Esophagus muscularis mucosa (tissue), 4 donors: ENCODE measurements around the gene ABTB2. TPM values are rescaled to one million over a fixed set of nuclear protein-coding genes. Genes with fewer than 3 reads are reported as not detected.
A peak's percentile ranks its signal among the peaks of the same experiment; 100 is the strongest.

ENCODE experiments used
- DNase-seq: peaks from one replicate; pipeline ENCODE4 v3.0.0-alpha.2; 2017; ENCODE audit errors: extremely low spot score
- H3K27ac ChIP-seq, 4 donors: fragments of 200-600 bp; sonication (generic); replicated peaks in 1 of 4; 1 replicate in 3 of 4; 2 replicates in 1 of 4; pipeline ENCODE4 v1.5.1; 2016 to 2019; ENCODE audit warnings: mild to moderate bottlenecking in 1 of 4
- H3K27me3 ChIP-seq, 4 donors: fragments of 200-600 bp; sonication (generic); one replicate each; pipeline versions ENCODE4 v1.5.1 to v1.6.0; 2016 to 2019
- H3K36me3 ChIP-seq, 4 donors: fragments of 200-600 bp; sonication (generic); one replicate each; pipeline ENCODE4 v1.5.1; 2016 to 2019
- H3K4me1 ChIP-seq, 4 donors: fragments of 200-600 bp; sonication (generic); one replicate each; pipeline ENCODE4 v1.5.1; 2016 to 2019
- H3K4me3 ChIP-seq, 4 donors: fragments of 200-600 bp; sonication (generic); 1 replicate in 2 of 4; 2 replicates in 2 of 4; pipeline ENCODE4 v1.5.1; 2016 to 2019; ENCODE audit warnings: mild to moderate bottlenecking in 4 of 4, moderate library complexity in 1 of 4
- H3K9me3 ChIP-seq, 4 donors: fragments of 200-600 bp; sonication (generic); 1 replicate in 3 of 4; 2 replicates in 1 of 4; pipeline ENCODE4 v1.5.1; 2016 to 2019
- EP300 ChIP-seq: sonication (generic); formaldehyde crosslinking; IDR thresholded peaks from one replicate; pipeline ENCODE4 v1.6.1; 2017; ENCODE audit warnings: antibody characterized with exemption
- POLR2A ChIP-seq: fragments of 450-650 bp; IDR thresholded peaks from one replicate; pipeline ENCODE4 v1.6.1; 2017; ENCODE audit warnings: antibody characterized with exemption, moderate library complexity, mild to moderate bottlenecking, low read depth
- POLR2AphosphoS5 ChIP-seq, 2 donors: sonication (generic); formaldehyde crosslinking; IDR thresholded peaks; one replicate each; pipeline ENCODE4 v1.6.1; 2017; ENCODE audit warnings: antibody characterized with exemption in 2 of 2
- WGBS: methylation state at CpG from one replicate; pipeline ENCODE4 v1.1.5; 2018; 5-methylcytosine and 5-hydroxymethylcytosine counted together
- intact Hi-C: fragments of 100-400 bp; cut with DNase I; formaldehyde crosslinking; loops from one replicate; pipeline ENCODE4 v1.15.1; 2023
- total RNA-seq, 4 donors: library from RNA; depleted of rRNA; stranded (reverse); fragments of >200 nt; gene quantifications; one replicate each; pipeline versions ENCODE4 v1.1.0 to v1.2.1, GENCODE V29; 2016
- TF ChIP-seq, protein P1 (sequence below), 3 experiments: fragments of 200-600 bp in 2 of 3; fragments of 450-650 bp in 1 of 3; sonication (generic) in 2 of 3; IDR thresholded peaks; one replicate each; pipeline ENCODE4 v1.5.1; 2017 to 2019; ENCODE audit warnings: antibody characterized with exemption in 3 of 3, mild to moderate bottlenecking in 2 of 3, moderate library complexity in 1 of 3

ABTB2 gene
- total RNA-seq, 4 donors from 2014 or later = 5.0 to 8.0 (median 7.2) TPM

DNA sequence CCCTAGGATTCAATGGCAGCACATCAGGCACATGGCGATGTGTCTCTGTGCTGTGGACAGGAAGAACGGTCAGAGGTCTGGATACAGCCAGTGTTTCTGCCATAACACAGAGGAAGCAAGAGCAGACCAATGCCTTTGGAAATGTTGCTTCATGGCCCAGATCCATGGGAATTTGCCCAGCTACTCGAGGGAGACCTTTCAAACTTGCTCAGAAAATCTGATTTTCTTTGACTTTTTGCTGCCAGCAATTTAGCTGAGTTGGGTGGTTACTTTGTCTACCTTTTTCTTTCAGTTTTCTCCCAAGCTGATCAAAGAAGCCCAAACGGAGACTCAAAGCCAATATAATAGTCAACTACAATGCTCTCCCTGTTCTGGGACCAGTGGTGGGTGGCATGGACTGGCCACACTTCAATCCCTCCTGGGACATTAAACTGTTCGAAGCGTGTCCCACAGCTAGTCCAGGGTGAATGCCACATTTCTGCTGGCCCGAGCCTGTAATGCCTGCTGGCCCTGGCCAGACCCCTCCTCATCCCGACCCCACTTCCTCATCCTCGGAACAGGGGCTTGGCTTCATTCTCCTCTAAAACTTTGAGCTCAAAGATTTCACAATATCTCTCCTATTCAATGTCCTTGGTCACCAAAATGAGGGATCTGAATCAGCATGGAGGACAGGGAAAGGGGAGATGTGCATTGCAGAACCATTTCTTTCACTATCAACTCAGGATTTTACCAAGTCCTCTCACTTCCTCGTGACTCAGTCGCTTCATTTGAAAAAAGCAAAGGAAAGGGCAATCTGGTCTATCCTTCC lies 93.3 kb downstream of the ABTB2 start:
- Histone ChIP-seq H3K4me3 (no peak overlapping the region), H3K27me3 (no peaks in the 10 kb centered on the region), H3K9me3 (no peaks in the 10 kb centered on the region), H3K4me1 (peaks cover 12 to 43% (median 35%) of the 10 kb centered on the region in 4 donors), H3K36me3 (no peaks in the 10 kb centered on the region), H3K27ac (no peak overlapping the region)
- intact Hi-C loops = loop anchor here (10.0 kb wide), 1 partner anchor 80 kb away; no protein-coding TSS in a partner anchor
- 89% methylated on average over 11 of the region's 11 CpGs for WGBS
- TF ChIP-seq POLR2AphosphoS5 (IDR thresholded peaks at IDR 0.05) (no peak), POLR2A (no peak), EP300 (no peak)
- TF ChIP-seq, protein P1, sequence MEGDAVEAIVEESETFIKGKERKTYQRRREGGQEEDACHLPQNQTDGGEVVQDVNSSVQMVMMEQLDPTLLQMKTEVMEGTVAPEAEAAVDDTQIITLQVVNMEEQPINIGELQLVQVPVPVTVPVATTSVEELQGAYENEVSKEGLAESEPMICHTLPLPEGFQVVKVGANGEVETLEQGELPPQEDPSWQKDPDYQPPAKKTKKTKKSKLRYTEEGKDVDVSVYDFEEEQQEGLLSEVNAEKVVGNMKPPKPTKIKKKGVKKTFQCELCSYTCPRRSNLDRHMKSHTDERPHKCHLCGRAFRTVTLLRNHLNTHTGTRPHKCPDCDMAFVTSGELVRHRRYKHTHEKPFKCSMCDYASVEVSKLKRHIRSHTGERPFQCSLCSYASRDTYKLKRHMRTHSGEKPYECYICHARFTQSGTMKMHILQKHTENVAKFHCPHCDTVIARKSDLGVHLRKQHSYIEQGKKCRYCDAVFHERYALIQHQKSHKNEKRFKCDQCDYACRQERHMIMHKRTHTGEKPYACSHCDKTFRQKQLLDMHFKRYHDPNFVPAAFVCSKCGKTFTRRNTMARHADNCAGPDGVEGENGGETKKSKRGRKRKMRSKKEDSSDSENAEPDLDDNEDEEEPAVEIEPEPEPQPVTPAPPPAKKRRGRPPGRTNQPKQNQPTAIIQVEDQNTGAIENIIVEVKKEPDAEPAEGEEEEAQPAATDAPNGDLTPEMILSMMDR (IDR thresholded peaks at IDR 0.05) = no peak
- DNase-seq = no peak

GRCh38 chr11:34263441-34264091 lies 94.2 kb downstream of the ABTB2 start:
- H3K36me3 ChIP-seq = no peaks in the 10 kb centered on the region
- intact Hi-C loops = loop anchor here (10.0 kb wide), 1 partner anchor 81 kb away; no protein-coding TSS in a partner anchor
- 80% methylated on average over 7 of the region's 7 CpGs for WGBS
- H3K27me3 ChIP-seq = no peaks in the 10 kb centered on the region
- DNase-seq = no peak
- H3K4me3 ChIP-seq = no peak overlapping the region
- H3K9me3 ChIP-seq = no peaks in the 10 kb centered on the region
- no peak overlapping the region for H3K27ac ChIP-seq
- H3K4me1 ChIP-seq = peaks cover 12 to 43% (median 35%) of the 10 kb centered on the region in 4 donors
- TF ChIP-seq POLR2A = no peak
- TF ChIP-seq POLR2AphosphoS5 (IDR thresholded peaks at IDR 0.05) = peak in 1 of 2 donors; percentile 56
- TF ChIP-seq, protein P1 (IDR thresholded peaks at IDR 0.05) = no peak
- no peak for TF ChIP-seq EP300

- Histone ChIP-seq H3K36me3 (no peaks in the 10 kb centered on the region), H3K4me1 (peaks cover 12 to 43% (median 35%) of the 10 kb centered on the region in 4 donors), H3K9me3 (no peaks in the 10 kb centered on the region), H3K4me3 (no peak overlapping the region), H3K27ac (no peak overlapping the region), H3K27me3 (no peaks in the 10 kb centered on the region)
- intact Hi-C loops = loop anchor here (10.0 kb wide), 1 partner anchor 82 kb away; no protein-coding TSS in a partner anchor
- DNase-seq = no peak
- TF ChIP-seq POLR2A (no peak), POLR2AphosphoS5 (IDR thresholded peaks at IDR 0.05) (no peak), EP300 (no peak)
- TF ChIP-seq, protein P1 (IDR thresholded peaks at IDR 0.05) = no peak
- WGBS = 91% methylated on average over 7 of the region's 8 CpGs
Measured at GRCh38 chr11:34262531-34263081, 95.2 kb downstream of the ABTB2 start.

GRCh38 chr11:34261820-34262219 lies 96.0 kb downstream of the ABTB2 start:
- peaks cover 12 to 36% (median 27%) of the 10 kb centered on the region in 4 donors for H3K4me1 ChIP-seq

More at GRCh38 chr11:34261820-34262219, 96.0 kb downstream of the ABTB2 start:
- no peak overlapping the region for H3K4me3 ChIP-seq
- TF ChIP-seq POLR2A (no peak), POLR2AphosphoS5 (IDR thresholded peaks at IDR 0.05) (no peak), EP300 (no peak)
- TF ChIP-seq, protein P1 (IDR thresholded peaks at IDR 0.05) = no peak
- H3K36me3 ChIP-seq = no peaks in the 10 kb centered on the region
- 75% methylated on average over 1 of the region's 1 CpG for WGBS
- intact Hi-C loops = loop anchor here (10.0 kb wide), 1 partner anchor 83 kb away; no protein-coding TSS in a partner anchor
- H3K27ac ChIP-seq = no peak overlapping the region
- no peaks in the 10 kb centered on the region for H3K27me3 ChIP-seq
- no peak for DNase-seq
- H3K9me3 ChIP-seq = no peaks in the 10 kb centered on the region
